Limb (tissue), 2 donors: ENCODE results near the gene GRID1.

Experiments used
- DNase-seq, 2 donors: peaks; one replicate each; pipeline ENCODE4 v3.0.0-alpha.2; 2016; ENCODE audit errors: extremely low spot score in 2 of 2

GRID1 gene

GRCh38 chr10:86149257-86149656 lies 217.3 kb downstream of the GRID1 start:
- no peak for DNase-seq

DNA sequence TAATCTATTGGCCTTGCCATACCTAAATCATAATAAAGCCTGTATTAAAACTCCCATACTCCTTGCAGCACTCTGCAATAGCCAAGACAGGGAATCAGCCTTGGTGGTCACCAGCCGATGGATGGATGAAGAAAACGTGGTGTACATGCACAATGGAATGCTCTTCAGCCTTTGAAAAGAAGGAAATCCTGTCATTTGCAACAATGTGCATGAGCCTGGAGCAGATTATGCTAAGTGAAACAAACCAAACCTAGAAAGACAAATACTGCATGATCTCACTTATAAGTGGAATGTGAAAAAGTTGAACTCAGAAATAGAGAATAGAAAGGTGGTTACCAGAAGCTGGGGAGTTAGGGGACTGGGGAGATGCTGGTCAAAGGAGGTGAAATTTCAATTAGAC lies 218.5 kb downstream of the GRID1 start:
- DNase-seq = no peak

- no peak for DNase-seq
Observed at GRCh38 chr10:86144301-86144700, 222.3 kb downstream of the GRID1 start.

GRCh38 chr10:86141896-86142295 lies 224.7 kb downstream of the GRID1 start:
- no peak for DNase-seq

- no peak for DNase-seq
Observed at GRCh38 chr10:86139066-86139657, 227.4 kb downstream of the GRID1 start.

DNA sequence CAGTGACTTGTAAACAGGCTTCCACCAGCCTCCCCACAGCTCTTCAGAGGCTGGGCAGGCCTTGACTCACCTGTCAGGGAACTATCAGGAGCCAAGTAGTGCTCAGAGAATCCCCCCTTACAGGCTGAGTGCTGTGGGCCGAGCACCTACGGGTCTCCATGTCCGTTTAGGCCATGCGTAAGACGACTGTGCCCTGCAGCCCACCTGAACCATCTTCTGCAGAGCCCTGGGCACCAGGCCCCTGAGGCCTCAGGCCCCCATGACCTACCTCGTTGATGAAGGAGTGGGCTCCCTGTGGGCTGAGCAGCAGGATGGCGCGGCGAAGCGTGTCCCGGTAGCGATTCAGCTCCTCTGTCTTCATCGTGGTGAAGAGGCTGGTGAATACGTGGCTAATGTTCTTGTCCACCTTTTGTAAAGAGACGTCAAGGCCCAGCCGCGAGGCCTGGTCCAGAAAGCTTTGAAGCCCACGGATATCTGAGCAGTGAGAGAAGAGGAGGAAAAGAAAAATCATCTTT lies 228.0 kb downstream of the GRID1 start:
- no peak for DNase-seq

DNA sequence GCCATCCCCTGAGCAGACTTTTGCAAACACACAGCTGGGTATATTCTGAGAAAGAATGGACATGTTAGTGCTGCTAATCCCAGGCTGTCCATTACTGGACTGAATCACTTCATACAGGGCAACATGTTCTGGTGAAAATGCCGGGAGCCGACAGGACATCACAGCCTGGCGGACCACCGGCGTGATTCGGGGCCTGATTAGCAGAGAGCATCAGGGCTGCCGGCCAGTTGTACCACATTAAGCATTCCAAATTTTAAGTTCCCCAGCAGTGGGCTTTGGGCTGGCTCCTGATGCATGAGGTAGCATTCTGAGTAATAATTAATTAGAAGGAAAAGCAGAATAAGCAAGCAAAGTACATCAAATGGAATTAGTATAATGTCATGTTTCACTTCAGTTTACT lies 229.0 kb downstream of the GRID1 start:
- no peak for DNase-seq

DNA sequence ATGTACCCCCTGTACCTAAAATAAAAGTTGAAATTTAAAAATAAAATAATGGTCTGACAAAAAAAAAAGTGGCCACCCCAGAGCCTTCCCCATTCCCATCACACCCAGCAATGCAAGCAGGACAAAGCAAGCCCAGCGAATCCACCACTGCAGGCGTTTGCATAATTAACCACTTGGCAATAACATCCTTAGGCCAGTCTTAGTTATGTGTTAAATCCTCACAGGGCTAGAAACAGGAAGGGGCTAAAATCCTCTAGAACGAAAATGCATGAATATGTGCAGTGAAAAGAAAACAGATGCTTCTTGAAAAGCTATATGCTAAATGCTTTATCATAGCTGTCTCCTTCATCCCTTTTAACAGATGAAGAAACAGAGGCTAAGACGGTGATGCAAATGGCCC lies 229.7 kb downstream of the GRID1 start:
- DNase-seq = no peak

GRCh38 chr10:86135191-86135590 lies 231.4 kb downstream of the GRID1 start:
- no peak for DNase-seq

GRCh38 chr10:86130737-86131475 lies 235.7 kb downstream of the GRID1 start:
- DNase-seq = no peak

DNA sequence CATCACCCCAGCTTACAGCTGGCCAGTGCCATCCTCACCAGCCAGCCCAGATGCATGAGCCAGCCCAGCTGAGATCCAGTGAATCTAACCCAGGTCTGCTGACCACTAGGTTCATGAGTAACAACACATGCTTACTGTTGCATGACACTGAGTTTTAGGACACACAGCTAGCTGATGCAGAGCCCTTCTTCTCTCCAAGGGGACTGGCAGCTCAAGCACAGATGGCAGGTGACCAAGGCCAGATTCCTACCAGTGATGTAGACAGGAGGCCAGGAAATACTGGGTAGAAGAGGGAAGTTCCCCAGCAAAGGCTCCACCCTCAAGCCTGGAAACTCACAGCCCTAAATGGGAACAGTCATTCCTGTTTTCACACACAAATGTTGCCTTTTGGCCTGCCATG lies 236.6 kb downstream of the GRID1 start:
- DNase-seq = no peak

GRCh38 chr10:86128360-86128759 lies 238.2 kb downstream of the GRID1 start:
- no peak for DNase-seq

- no peak for DNase-seq
Observed at GRCh38 chr10:86127274-86127819, 239.2 kb downstream of the GRID1 start.

GRCh38 chr10:86124734-86125133 lies 241.9 kb downstream of the GRID1 start:
- no peak for DNase-seq

DNA sequence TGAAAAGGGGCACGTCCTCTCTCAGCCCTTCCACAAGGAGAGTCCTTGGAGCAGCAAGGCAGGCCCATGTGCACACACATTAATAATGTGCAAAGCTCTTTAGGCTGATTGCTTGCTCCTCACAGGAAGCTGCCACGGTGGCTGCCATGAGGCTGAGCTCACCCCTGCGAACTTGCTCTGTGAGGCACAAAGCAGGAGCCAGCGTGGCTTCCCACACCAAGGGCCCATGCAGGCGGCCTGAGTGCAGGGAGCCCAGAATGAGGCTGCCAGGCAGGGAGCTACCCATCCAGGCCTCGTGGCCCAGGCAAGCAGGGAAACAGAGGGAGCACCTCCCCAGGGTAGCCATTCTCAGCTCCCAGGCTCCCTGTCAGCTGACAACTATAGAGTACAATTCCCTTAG lies 242.9 kb downstream of the GRID1 start:
- DNase-seq = no peak

- no peak for DNase-seq
Observed at GRCh38 chr10:86123304-86123703, 243.3 kb downstream of the GRID1 start.

GRCh38 chr10:86122646-86123045 lies 243.9 kb downstream of the GRID1 start:
- no peak for DNase-seq

GRCh38 chr10:86121200-86121599 lies 245.4 kb downstream of the GRID1 start:
- DNase-seq = no peak

GRCh38 chr10:86117051-86117450 lies 249.5 kb downstream of the GRID1 start:
- peak in 1 of 2 donors; percentile 1 for DNase-seq

DNA sequence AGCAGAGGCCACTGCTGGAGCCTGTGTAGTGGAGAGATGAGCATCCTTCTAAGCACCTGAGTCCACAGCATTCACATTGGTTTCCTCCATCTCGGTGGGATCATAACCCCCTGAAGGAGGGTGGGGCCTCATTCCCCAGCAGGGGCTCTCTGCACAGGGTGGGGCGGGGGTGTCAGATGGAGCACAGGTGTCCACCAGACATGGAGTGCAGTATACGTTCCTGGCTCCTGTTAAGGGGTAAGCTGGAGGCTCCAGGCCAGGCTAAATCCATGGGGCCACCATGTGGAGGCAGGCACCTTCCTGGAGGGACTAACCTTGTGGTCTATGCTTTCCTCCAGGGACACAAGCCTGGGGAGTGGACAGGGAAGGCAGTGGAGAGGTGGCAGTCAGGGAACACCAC lies 252.6 kb downstream of the GRID1 start:
- DNase-seq = no peak

GRCh38 chr10:86113501-86113900 lies 253.1 kb downstream of the GRID1 start:
- no peak for DNase-seq

DNA sequence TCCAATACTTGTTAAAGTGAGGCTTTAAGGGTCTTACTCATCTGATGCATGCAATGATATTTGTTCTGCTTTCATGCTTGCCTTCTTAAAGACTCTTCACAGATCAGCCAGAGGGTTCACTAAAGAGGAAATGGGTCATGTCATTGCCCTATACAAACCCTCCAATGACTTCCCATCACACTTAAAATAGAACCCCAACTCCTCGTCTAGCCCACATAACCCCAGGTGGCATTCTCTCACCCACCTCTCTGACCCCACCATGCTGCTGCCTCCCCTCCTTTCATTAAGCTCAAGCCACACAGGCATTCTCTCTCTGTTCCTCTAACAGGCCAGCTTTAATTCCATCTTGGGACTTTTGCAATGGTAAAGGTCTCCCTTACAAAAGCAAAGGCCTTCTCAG lies 253.6 kb downstream of the GRID1 start:
- DNase-seq = no peak
